Mammary epithelial cell (primary cell): ENCODE results near the gene EEF1AKMT3.
A peak's percentile ranks its signal among the peaks of the same experiment; 100 is the strongest.

Experiments used
- EZH2 ChIP-seq: IDR thresholded peaks from 2 replicates; pipeline ENCODE4 v1.6.1; 2012; ENCODE audit warnings: low read length, inconsistent platforms, borderline replicate concordance
- TF ChIP-seq, protein P1 (sequence below), 2 donors: IDR thresholded peaks in 1 of 2; conservative IDR thresholded peaks in 1 of 2; 2 replicates each; pipeline ENCODE4 v1.5.1; 2011 to 2012; ENCODE audit warnings: inconsistent platforms in 2 of 2, low read length in 2 of 2, mild to moderate bottlenecking in 2 of 2, control low read depth in 1 of 2, low read depth in 1 of 2; ENCODE audit not compliant: insufficient read depth in 1 of 2; ENCODE audit errors: extremely low read depth in 1 of 2

DNA sequence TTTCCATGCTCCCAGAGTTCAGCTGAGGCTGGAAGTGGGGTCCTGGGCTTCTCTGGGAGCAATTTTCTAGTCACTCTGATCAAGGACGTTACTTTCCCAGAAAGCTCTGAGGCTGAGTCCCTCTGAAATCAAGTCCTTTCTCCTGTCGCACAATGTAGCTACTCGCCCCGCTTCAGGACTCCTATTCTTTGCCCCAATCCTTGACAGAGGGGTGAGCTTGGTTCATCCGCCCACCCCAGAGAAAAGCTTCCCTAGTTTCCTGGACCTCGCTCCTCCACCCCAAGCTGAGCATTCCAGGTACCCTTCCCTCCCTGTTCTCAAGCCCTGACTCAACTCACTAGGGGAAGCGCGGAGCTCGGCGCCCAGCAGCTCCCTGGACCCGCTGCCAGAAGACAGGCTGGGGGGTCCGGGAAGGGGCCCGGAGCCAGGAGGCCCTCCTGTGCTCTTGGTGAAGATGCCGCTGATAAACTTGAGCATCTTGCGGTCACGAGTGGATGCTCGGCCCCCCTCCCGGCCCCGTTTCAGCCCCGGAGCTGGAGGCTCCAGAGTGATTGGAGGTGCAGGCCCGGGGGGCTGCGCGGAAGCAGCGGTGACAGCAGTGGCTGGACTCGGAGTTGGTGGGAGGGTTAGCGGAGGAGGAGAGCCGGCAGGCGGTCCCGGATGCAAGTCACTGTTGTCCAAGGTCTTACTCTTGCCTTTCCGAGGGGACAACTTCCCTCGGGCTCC is 35.5 kb upstream of the EEF1AKMT3 start:
- TF ChIP-seq, protein P1, sequence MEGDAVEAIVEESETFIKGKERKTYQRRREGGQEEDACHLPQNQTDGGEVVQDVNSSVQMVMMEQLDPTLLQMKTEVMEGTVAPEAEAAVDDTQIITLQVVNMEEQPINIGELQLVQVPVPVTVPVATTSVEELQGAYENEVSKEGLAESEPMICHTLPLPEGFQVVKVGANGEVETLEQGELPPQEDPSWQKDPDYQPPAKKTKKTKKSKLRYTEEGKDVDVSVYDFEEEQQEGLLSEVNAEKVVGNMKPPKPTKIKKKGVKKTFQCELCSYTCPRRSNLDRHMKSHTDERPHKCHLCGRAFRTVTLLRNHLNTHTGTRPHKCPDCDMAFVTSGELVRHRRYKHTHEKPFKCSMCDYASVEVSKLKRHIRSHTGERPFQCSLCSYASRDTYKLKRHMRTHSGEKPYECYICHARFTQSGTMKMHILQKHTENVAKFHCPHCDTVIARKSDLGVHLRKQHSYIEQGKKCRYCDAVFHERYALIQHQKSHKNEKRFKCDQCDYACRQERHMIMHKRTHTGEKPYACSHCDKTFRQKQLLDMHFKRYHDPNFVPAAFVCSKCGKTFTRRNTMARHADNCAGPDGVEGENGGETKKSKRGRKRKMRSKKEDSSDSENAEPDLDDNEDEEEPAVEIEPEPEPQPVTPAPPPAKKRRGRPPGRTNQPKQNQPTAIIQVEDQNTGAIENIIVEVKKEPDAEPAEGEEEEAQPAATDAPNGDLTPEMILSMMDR (conservative IDR thresholded peaks at IDR 0.05 in 1 of 2, IDR thresholded peaks at IDR 0.05 in 1 of 2; ENCODE audit: extremely low read depth in 1 of 2, insufficient read depth in 1 of 2, low read depth in 1 of 2, low read length in 2 of 2) = no peak
- peak; percentile 82 for TF ChIP-seq EZH2
